Endothelial cell (in vitro differentiated cells): ENCODE measurements around the gene SCO1. TPM values are rescaled to one million over a fixed set of nuclear protein-coding genes. Genes with fewer than 3 reads are reported as not detected.

Source experiments
- DNase-seq: peaks from one replicate; pipeline ENCODE4 v3.0.0; 2021; ENCODE audit warnings: low spot score
- H3K27ac Mint-ChIP-seq: one replicate; pipeline ENCODE4 v1.8.0; 2021; ENCODE audit warnings: mixed read lengths, inconsistent platforms; ENCODE audit not compliant: unreplicated experiment
- H3K27me3 Mint-ChIP-seq: one replicate; pipeline ENCODE4 v1.8.0; 2021; ENCODE audit warnings: mild to moderate bottlenecking, moderate library complexity, mixed read lengths, inconsistent platforms; ENCODE audit not compliant: unreplicated experiment
- H3K36me3 Mint-ChIP-seq: one replicate; pipeline ENCODE4 v1.8.0; 2021; ENCODE audit warnings: mild to moderate bottlenecking, low read depth, mixed read lengths, inconsistent platforms; ENCODE audit not compliant: unreplicated experiment
- H3K4me1 Mint-ChIP-seq: one replicate; pipeline ENCODE4 v1.8.0; 2021; ENCODE audit warnings: mild to moderate bottlenecking, mixed read lengths, inconsistent platforms; ENCODE audit not compliant: unreplicated experiment
- H3K4me3 Mint-ChIP-seq: one replicate; pipeline ENCODE4 v1.8.0; 2021; ENCODE audit warnings: mild to moderate bottlenecking, mixed read lengths, inconsistent platforms; ENCODE audit not compliant: unreplicated experiment
- H3K9me3 Mint-ChIP-seq: one replicate; pipeline ENCODE4 v1.8.0; 2021; ENCODE audit warnings: mixed read lengths, inconsistent platforms; ENCODE audit not compliant: unreplicated experiment
- total RNA-seq: library from RNA; stranded (reverse); fragmentation: NEBNext Ultra II Directional; extraction: Animal tissue kit (Norgen Biotek cat#: 25700); gene quantifications from one replicate; pipeline ENCODE4 v1.2.1, GENCODE V29; 2021; ENCODE audit not compliant: unreplicated experiment
- TF ChIP-seq, protein P1 (sequence below): fragments of 200-600 bp; sonication (generic); IDR thresholded peaks from one replicate; pipeline ENCODE4 v1.5.0; 2021; ENCODE audit warnings: antibody characterized with exemption; ENCODE audit not compliant: unreplicated experiment

The SCO1 gene
- total RNA-seq, 1 donor from 2014 or later, result 24.0 TPM

DNA sequence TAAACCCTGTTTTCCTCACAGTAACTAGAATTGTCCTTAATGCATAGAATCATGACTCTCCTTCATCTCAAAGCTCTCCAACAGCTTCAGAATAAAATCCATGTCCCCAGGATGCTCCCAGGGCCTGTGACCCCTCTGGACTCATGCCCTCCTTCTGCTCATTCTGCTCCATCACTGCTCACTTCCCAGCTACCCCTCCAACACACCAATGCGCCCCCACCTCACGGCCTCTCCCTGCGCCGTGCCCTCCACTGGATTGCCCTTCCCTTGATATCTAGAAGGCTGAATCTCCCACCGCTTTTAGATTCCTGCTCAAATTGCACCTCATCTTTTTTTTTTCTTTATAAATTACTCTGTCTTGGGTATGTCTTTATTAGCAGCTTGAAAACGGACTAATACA lies 45.1 kb upstream of the SCO1 start:
- TF ChIP-seq, protein P1, sequence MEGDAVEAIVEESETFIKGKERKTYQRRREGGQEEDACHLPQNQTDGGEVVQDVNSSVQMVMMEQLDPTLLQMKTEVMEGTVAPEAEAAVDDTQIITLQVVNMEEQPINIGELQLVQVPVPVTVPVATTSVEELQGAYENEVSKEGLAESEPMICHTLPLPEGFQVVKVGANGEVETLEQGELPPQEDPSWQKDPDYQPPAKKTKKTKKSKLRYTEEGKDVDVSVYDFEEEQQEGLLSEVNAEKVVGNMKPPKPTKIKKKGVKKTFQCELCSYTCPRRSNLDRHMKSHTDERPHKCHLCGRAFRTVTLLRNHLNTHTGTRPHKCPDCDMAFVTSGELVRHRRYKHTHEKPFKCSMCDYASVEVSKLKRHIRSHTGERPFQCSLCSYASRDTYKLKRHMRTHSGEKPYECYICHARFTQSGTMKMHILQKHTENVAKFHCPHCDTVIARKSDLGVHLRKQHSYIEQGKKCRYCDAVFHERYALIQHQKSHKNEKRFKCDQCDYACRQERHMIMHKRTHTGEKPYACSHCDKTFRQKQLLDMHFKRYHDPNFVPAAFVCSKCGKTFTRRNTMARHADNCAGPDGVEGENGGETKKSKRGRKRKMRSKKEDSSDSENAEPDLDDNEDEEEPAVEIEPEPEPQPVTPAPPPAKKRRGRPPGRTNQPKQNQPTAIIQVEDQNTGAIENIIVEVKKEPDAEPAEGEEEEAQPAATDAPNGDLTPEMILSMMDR, result no peak
- H3K36me3 Mint-ChIP-seq, result no peaks in the 10 kb centered on the region
- no peak overlapping the region for H3K27ac Mint-ChIP-seq
- H3K9me3 Mint-ChIP-seq, result no peaks in the 10 kb centered on the region
- H3K4me3 Mint-ChIP-seq, result no peak overlapping the region
- H3K27me3 Mint-ChIP-seq, result peaks cover 2% of the 10 kb centered on the region
- no peak for DNase-seq
- no peaks in the 10 kb centered on the region for H3K4me1 Mint-ChIP-seq

- Mint-ChIP-seq H3K4me1 (no peaks in the 10 kb centered on the region), H3K27me3 (peaks cover 2% of the 10 kb centered on the region), H3K36me3 (no peaks in the 10 kb centered on the region), H3K4me3 (no peak overlapping the region), H3K9me3 (no peaks in the 10 kb centered on the region), H3K27ac (no peak overlapping the region)
- no peak for DNase-seq
- TF ChIP-seq, protein P1, result no peak
Measured at GRCh38 chr17:10741416-10742135, 44.2 kb upstream of the SCO1 start.

DNA sequence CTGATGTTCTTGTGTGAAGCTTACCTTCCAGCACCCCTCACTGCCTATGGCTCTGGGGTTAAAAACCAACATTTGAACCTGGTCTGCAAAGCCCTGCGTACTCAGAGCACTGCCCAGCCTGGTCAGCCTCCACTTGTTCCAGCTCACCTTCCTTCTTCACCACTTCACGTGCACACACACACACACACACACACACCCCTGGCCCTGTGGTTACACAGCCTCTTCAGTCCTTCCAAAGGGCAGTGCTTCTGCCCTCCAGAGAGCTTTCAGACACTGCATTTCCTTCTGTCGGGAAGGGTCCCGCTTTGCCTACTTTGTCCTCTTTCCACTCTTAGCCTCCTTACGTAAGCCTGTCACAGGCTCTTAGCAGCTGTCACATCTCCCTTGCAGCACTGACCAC lies 42.1 kb upstream of the SCO1 start:
- Mint-ChIP-seq H3K4me3 (no peak overlapping the region), H3K36me3 (no peaks in the 10 kb centered on the region), H3K27me3 (peaks cover 1% of the 10 kb centered on the region), H3K4me1 (no peaks in the 10 kb centered on the region), H3K27ac (no peak overlapping the region), H3K9me3 (no peaks in the 10 kb centered on the region)
- DNase-seq, result no peak
- TF ChIP-seq, protein P1, result no peak

GRCh38 chr17:10738521-10739258 lies 41.4 kb upstream of the SCO1 start:
- no peak overlapping the region for H3K27ac Mint-ChIP-seq
- H3K36me3 Mint-ChIP-seq, result no peaks in the 10 kb centered on the region
- no peaks in the 10 kb centered on the region for H3K9me3 Mint-ChIP-seq
- TF ChIP-seq, protein P1, result no peak
- DNase-seq, result no peak
- no peak overlapping the region for H3K4me3 Mint-ChIP-seq
- H3K27me3 Mint-ChIP-seq, result peaks cover 1% of the 10 kb centered on the region
- no peaks in the 10 kb centered on the region for H3K4me1 Mint-ChIP-seq

- Mint-ChIP-seq H3K9me3 (no peaks in the 10 kb centered on the region), H3K36me3 (no peaks in the 10 kb centered on the region), H3K4me1 (no peaks in the 10 kb centered on the region), H3K27me3 (no peaks in the 10 kb centered on the region), H3K27ac (no peak overlapping the region), H3K4me3 (no peak overlapping the region)
- TF ChIP-seq, protein P1, result no peak
- no peak for DNase-seq
Measured at GRCh38 chr17:10737736-10738135, 40.4 kb upstream of the SCO1 start.
